Brain microvascular endothelial cell (primary cell): Measurements from ENCODE around the gene WFIKKN2.
"Not testable (repeated sequence)": the region's sequence is repeated elsewhere in the genome, so short reads cannot be mapped to it uniquely, and the experiment has no call there.

ENCODE experiments used
- DNase-seq: peaks from one replicate; pipeline ENCODE4 v3.0.0-alpha.2; 2020
- H3K27ac ChIP-seq: fragments of 250-450 bp; sonication (Bioruptor Pico); 2 replicates; pipeline ENCODE4 v1.5.1; 2020; ENCODE audit warnings: mild to moderate bottlenecking, moderate library complexity
- H3K27me3 ChIP-seq: fragments of 250-450 bp; sonication (Bioruptor Pico); replicated peaks from 2 replicates; pipeline ENCODE4 v1.5.1; 2020; ENCODE audit warnings: mild to moderate bottlenecking
- H3K36me3 ChIP-seq: fragments of 250-450 bp; sonication (Bioruptor Pico); replicated peaks from 2 replicates; pipeline ENCODE4 v1.5.1; 2020; ENCODE audit warnings: mild to moderate bottlenecking
- H3K4me3 ChIP-seq: 2 replicates; pipeline ENCODE4 v1.5.1; 2011; ENCODE audit warnings: low read depth, mild to moderate bottlenecking, control low read depth, low read length, moderate library complexity
- CTCF ChIP-seq: IDR thresholded peaks from 2 replicates; pipeline ENCODE4 v1.5.1; 2011; ENCODE audit warnings: low read depth, mild to moderate bottlenecking, moderate library complexity, low read length, control low read depth, inconsistent platforms; ENCODE audit errors: missing control alignments
- in situ Hi-C: cut with HindIII; loops from 2 replicates; pipeline ENCODE4 v1.10.0; 2017; ENCODE audit warnings: low sequenced_read_pairs, low pct_ligation_motif_present

WFIKKN2 gene

GRCh38 chr17:50858486-50859225, 23.3 kb downstream of the WFIKKN2 start:
- Histone ChIP-seq H3K27me3 (no peaks in the 10 kb centered on the region), H3K4me3 (no peak overlapping the region), H3K27ac (no peak overlapping the region), H3K36me3 (peaks cover 9% of the 10 kb centered on the region)
- TF ChIP-seq CTCF, result no peak
- DNase-seq, result no peak
- in situ Hi-C loops, result loop anchor here (10.0 kb wide), 1 partner anchor 86 kb away; no protein-coding TSS in a partner anchor

GRCh38 chr17:50859727-50860126, 24.3 kb downstream of the WFIKKN2 start:
- not testable (repeated sequence) for DNase-seq, H3K36me3 ChIP-seq, H3K4me3 ChIP-seq, H3K27me3 ChIP-seq, H3K27ac ChIP-seq
- in situ Hi-C loops, result loop anchor here (10.0 kb wide), 1 partner anchor 85 kb away; no protein-coding TSS in a partner anchor

- Histone ChIP-seq H3K4me3 (no peak overlapping the region), H3K27ac (no peak overlapping the region), H3K36me3 (peaks cover 9% of the 10 kb centered on the region), H3K27me3 (no peaks in the 10 kb centered on the region)
- DNase-seq, result no peak
- in situ Hi-C loops, result no loop called here
- TF ChIP-seq CTCF, result no peak
These were observed 25.9 kb downstream of the WFIKKN2 start for GRCh38 chr17:50861334-50861676.

GRCh38 chr17:50861822-50862528, 26.6 kb downstream of the WFIKKN2 start:
- no peak overlapping the region for H3K4me3 ChIP-seq
- H3K36me3 ChIP-seq, result peaks cover 9% of the 10 kb centered on the region
- TF ChIP-seq CTCF, result no peak
- no peak overlapping the region for H3K27ac ChIP-seq
- in situ Hi-C loops, result no loop called here
- no peaks in the 10 kb centered on the region for H3K27me3 ChIP-seq
- no peak for DNase-seq

GRCh38 chr17:50863221-50863843, 27.9 kb downstream of the WFIKKN2 start:
- H3K27ac ChIP-seq, result no peak overlapping the region
- in situ Hi-C loops, result no loop called here

More at GRCh38 chr17:50863221-50863843, 27.9 kb downstream of the WFIKKN2 start:
- Histone ChIP-seq H3K4me3 (no peak overlapping the region), H3K36me3 (peaks cover 9% of the 10 kb centered on the region), H3K27me3 (no peaks in the 10 kb centered on the region)
- peak; percentile 76 for TF ChIP-seq CTCF
- DNase-seq, result no peak
